IPS-20b (cell line): ENCODE measurements around the gene BCORL1.

Experiments
- H3K27ac ChIP-seq: one replicate; pipeline ENCODE4 v1.5.1; 2013; ENCODE audit warnings: low read length
- H3K27me3 ChIP-seq: 2 replicates; pipeline ENCODE4 v1.6.1; 2013; ENCODE audit warnings: mild to moderate bottlenecking, low read length, inconsistent platforms; ENCODE audit not compliant: insufficient read depth
- H3K36me3 ChIP-seq: 2 replicates; pipeline ENCODE4 v1.6.1; 2013; ENCODE audit warnings: low read depth, mild to moderate bottlenecking, inconsistent platforms, low read length, moderate library complexity; ENCODE audit not compliant: insufficient read depth
- H3K4me1 ChIP-seq: 2 replicates; pipeline ENCODE4 v1.6.1; 2013; ENCODE audit warnings: mild to moderate bottlenecking, control low read depth, inconsistent platforms, low read length, moderate library complexity; ENCODE audit not compliant: insufficient read depth
- H3K4me3 ChIP-seq: 2 replicates; pipeline ENCODE4 v1.5.1; 2013; ENCODE audit warnings: mild to moderate bottlenecking, low read length, inconsistent platforms
- H3K9ac ChIP-seq: 2 replicates; pipeline ENCODE4 v1.6.1; 2013; ENCODE audit warnings: low read depth, mild to moderate bottlenecking, inconsistent platforms, low read length, moderate library complexity
- H3K9me3 ChIP-seq: 2 replicates; pipeline ENCODE4 v1.6.1; 2013; ENCODE audit warnings: mild to moderate bottlenecking, low read depth, low read length, inconsistent platforms; ENCODE audit not compliant: insufficient read depth

Gene BCORL1

GRCh38 chrX:130086447-130087206, 104.2 kb downstream of the BCORL1 start:
- Histone ChIP-seq H3K36me3 (no peaks in the 10 kb centered on the region), H3K27me3 (no peaks in the 10 kb centered on the region), H3K4me1 (no peaks in the 10 kb centered on the region; the same call in 1 of the 2 replicates), H3K4me3 (no peak overlapping the region), H3K27ac (no peak overlapping the region), H3K9me3 (no peaks in the 10 kb centered on the region), H3K9ac (no peak overlapping the region)

DNA sequence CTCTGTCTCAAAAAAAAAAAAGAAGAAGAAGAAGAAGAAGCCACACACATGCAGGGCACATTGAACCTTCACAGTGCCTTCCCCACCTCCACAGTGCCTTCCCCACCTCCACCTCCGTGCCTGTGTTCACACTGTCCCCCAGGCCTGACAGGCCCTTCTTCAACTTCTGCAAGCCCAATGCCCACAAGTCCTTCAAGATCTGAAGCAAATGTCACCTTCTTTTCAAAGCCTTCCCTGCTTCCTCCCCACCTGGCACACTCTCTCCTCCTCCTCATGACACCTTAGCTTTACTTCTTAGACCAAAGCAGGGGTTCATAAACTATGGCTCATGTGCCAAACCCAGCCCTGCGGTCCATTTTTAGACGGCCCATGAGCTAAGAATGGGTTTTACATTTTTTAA, 107.9 kb downstream of the BCORL1 start:
- no peaks in the 10 kb centered on the region for H3K36me3 ChIP-seq
- H3K4me3 ChIP-seq = no peak overlapping the region
- no peak overlapping the region for H3K9ac ChIP-seq
- H3K4me1 ChIP-seq = no peaks in the 10 kb centered on the region; the same call in 1 of the 2 replicates
- no peak overlapping the region for H3K27ac ChIP-seq
- no peaks in the 10 kb centered on the region for H3K9me3 ChIP-seq
- no peaks in the 10 kb centered on the region for H3K27me3 ChIP-seq

DNA sequence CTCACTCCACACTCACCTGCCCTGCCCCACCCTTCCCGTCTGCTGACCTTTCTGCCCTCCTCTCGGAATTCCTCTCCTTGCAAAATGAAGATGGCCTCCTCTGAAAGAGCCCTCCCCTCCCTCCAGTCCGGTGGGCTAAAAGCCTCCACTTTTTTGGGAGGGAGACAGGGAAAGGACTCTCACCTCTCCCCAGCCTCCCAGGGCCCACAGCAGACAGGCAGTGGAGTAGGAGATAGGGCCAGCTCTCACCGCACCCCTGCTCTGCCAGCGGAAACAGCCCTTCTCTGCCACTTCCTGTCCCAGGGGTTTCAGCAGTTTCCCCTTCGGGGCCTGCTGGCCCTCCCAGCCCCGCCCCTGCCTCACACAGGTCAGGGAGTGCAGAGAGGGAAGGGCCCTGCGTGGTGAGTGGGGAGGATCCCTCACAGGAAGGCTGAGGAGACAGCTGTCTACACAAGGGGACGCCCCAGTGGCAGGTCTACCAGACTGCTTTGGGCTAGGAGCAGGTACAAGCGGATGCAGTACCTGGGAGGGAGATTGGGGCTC, 109.6 kb downstream of the BCORL1 start:
- Histone ChIP-seq H3K4me1 (no peaks in the 10 kb centered on the region), H3K27ac (no peak overlapping the region), H3K9me3 (no peaks in the 10 kb centered on the region), H3K9ac (no peak overlapping the region), H3K27me3 (no peaks in the 10 kb centered on the region), H3K4me3 (no peak overlapping the region), H3K36me3 (no peaks in the 10 kb centered on the region)

- Histone ChIP-seq H3K36me3 (no peaks in the 10 kb centered on the region), H3K27ac (no peak overlapping the region), H3K4me1 (no peaks in the 10 kb centered on the region; the same call in 1 of the 2 replicates), H3K27me3 (no peaks in the 10 kb centered on the region), H3K4me3 (no peak overlapping the region), H3K9ac (no peak overlapping the region), H3K9me3 (no peaks in the 10 kb centered on the region)
Observed at GRCh38 chrX:130093271-130093670, 110.8 kb downstream of the BCORL1 start.

DNA sequence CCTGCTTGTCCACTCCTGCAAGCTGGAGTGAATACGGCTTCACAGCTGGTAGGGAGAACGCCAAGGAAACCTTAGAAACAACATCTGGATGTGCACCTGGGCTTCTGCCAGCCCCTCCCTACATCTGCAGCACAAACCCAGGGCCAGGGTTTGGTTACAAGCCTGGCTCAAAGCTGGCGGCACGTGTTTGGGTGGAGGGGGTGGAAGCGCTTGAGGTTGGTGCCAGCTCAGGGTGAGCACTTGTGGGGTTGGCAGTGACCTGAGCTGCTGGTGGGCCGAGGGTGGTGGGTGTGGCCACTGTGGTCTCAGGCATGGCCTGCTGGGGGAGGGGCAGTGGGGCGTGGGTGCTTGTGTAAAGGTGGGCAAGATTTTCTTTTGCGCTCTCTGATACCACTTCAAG, 112.3 kb downstream of the BCORL1 start:
- H3K4me1 ChIP-seq = no peaks in the 10 kb centered on the region; the same call in 1 of the 2 replicates
- no peaks in the 10 kb centered on the region for H3K9me3 ChIP-seq
- H3K4me3 ChIP-seq = no peak overlapping the region
- H3K36me3 ChIP-seq = no peaks in the 10 kb centered on the region
- H3K9ac ChIP-seq = no peak overlapping the region
- H3K27me3 ChIP-seq = no peaks in the 10 kb centered on the region
- H3K27ac ChIP-seq = no peak overlapping the region

DNA sequence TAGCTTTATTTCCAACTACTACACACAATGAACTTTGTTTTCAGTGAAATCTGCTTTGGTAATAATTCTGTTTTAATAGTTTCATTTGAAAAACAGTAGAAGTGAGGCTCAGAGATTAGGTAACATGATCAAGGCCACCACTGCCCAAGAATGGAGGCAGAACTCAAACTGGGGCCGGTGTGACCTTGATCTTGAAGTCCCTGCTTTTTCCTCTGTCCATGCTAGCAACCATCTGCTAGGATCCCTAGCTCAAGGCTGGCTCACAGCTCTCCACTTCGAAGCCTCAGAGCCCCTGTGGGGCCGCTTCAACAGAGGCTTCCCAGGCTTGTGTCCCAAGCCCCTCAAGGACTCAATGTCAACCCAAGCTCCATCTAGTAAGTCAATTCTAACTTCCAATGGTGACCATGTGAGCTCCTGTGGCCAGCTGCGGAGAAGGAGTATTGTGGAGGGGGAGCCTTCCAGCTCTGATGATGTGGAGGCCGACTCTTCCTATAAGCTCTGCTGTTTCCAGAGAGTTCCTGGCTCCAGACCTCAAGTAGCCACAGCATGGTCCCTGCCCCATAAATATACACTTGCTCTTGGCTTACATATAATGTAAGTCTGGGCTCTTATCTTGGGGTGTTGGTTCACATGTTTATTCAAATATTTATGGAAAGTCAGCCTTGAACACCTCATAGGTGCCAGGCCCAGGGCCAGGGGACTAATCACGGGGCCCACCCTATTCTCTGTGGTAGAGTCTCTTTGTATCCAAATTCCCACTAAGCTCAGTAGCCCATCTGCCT, 113.0 kb downstream of the BCORL1 start:
- no peak overlapping the region for H3K4me3 ChIP-seq
- no peaks in the 10 kb centered on the region for H3K36me3 ChIP-seq
- H3K27me3 ChIP-seq = no peaks in the 10 kb centered on the region
- no peaks in the 10 kb centered on the region; the same call in 1 of the 2 replicates for H3K4me1 ChIP-seq
- H3K27ac ChIP-seq = no peak overlapping the region
- no peak overlapping the region for H3K9ac ChIP-seq
- no peaks in the 10 kb centered on the region for H3K9me3 ChIP-seq

- Histone ChIP-seq H3K27ac (no peak overlapping the region), H3K4me1 (no peaks in the 10 kb centered on the region; the same call in 1 of the 2 replicates), H3K9me3 (no peaks in the 10 kb centered on the region), H3K9ac (no peak overlapping the region), H3K4me3 (no peak overlapping the region), H3K27me3 (no peaks in the 10 kb centered on the region), H3K36me3 (no peaks in the 10 kb centered on the region)
Observed at GRCh38 chrX:130097507-130098209, 115.2 kb downstream of the BCORL1 start.

DNA sequence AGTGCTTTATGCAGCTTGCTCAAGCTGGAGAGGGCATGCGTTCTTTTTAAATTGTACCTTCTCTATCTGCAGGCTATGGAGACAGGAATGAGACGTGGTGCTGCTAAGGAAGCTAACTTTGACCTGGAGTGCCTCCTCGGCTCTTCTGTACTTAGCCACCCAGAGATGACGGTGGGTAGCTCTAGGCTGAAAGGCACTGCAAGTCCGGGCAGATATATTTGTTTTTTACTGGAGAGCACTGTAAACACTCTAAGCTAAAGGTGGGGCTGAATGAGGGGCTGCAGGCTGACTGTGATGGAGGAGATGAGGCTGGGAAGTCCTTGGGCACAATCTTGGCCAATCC, 115.7 kb downstream of the BCORL1 start:
- no peak overlapping the region for H3K9ac ChIP-seq
- no peak overlapping the region for H3K27ac ChIP-seq
- H3K4me1 ChIP-seq = no peaks in the 10 kb centered on the region; the same call in 1 of the 2 replicates
- no peaks in the 10 kb centered on the region for H3K36me3 ChIP-seq
- H3K9me3 ChIP-seq = no peaks in the 10 kb centered on the region
- no peak overlapping the region for H3K4me3 ChIP-seq
- H3K27me3 ChIP-seq = no peaks in the 10 kb centered on the region

DNA sequence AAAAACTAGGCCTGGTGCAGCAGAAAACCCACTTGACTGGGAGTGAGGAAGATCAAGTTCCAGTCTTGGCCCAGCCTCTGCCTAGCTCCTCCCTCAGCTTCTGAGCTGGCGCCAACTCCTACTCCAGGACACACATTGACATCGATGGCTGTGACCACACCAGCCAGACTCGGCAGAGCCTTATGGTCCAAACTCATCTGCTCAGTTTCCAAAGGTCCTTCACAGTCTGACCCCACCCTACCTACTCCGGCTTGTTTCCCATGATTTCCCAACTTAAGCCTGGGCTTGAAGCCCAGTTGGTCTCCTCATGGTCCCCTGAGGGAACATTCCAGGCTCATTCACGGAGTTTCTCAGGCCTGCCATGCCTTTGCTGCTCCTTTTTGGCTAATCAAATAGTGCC, 117.7 kb downstream of the BCORL1 start:
- H3K9ac ChIP-seq = no peak overlapping the region
- no peaks in the 10 kb centered on the region for H3K9me3 ChIP-seq
- no peaks in the 10 kb centered on the region for H3K27me3 ChIP-seq
- no peaks in the 10 kb centered on the region; the same call in 1 of the 2 replicates for H3K4me1 ChIP-seq
- H3K27ac ChIP-seq = no peak overlapping the region
- H3K36me3 ChIP-seq = no peaks in the 10 kb centered on the region
- no peak overlapping the region for H3K4me3 ChIP-seq

DNA sequence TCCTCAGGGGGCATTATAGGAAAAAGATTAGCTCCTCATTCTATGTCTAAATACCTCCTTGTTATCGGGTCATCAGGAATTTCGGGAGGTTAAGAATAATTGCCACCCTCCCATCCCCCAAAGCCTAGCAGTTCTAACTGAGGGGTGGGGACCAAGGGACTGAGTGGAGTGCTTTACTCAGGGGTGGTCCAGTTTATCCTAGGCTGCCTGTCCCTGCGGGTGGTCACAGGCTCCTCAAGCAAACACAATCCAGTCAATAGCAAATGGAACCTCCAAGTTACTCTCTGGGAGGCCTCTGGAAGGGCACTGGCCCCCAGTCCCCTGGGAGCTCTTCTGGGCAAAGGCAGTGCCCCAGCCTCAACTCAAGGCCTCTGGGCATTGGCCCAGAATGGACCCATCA, 121.2 kb downstream of the BCORL1 start:
- Histone ChIP-seq H3K9ac (no peak overlapping the region), H3K4me1 (no peaks in the 10 kb centered on the region), H3K4me3 (no peak overlapping the region)

DNA sequence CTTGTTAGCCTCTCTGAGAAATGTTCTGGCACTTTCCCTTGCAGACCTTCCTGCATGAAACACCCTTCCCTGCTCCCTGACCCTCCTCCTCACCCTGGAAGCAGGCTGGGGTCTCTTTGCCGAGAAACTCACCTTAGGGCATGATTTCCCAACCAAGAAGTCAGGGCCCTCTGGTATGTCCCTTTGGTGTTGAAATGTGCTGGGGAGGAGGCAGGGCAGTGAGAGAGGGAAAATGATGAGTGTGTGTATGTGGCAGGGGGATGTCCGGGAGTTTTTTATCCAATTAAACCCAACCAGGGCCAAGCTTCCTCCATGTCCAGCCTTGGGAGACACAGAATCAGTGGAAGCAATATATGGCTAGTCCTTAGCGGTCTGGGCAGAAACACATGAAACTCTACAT, 122.8 kb downstream of the BCORL1 start:
- no peak overlapping the region for H3K4me3 ChIP-seq
- H3K4me1 ChIP-seq = no peaks in the 10 kb centered on the region
- no peak overlapping the region for H3K27ac ChIP-seq
- peaks cover 23% of the 10 kb centered on the region for H3K27me3 ChIP-seq
- H3K9me3 ChIP-seq = no peaks in the 10 kb centered on the region
- no peak overlapping the region for H3K9ac ChIP-seq
- no peaks in the 10 kb centered on the region for H3K36me3 ChIP-seq

More for the DNA sequence above, 121.2 kb downstream of the BCORL1 start:
- Histone ChIP-seq H3K9me3 (no peaks in the 10 kb centered on the region), H3K27me3 (peaks cover 6% of the 10 kb centered on the region), H3K36me3 (no peaks in the 10 kb centered on the region), H3K27ac (no peak overlapping the region)
